ENCODE measurements around the gene MMUT. TPM values are rescaled to one million over a fixed set of nuclear protein-coding genes. Genes with fewer than 3 reads are reported as not detected.

MMUT gene
- total and polyA plus RNA-seq, 2 experiments from 2014 or later: 8.7 to 12.4 TPM

DNA sequence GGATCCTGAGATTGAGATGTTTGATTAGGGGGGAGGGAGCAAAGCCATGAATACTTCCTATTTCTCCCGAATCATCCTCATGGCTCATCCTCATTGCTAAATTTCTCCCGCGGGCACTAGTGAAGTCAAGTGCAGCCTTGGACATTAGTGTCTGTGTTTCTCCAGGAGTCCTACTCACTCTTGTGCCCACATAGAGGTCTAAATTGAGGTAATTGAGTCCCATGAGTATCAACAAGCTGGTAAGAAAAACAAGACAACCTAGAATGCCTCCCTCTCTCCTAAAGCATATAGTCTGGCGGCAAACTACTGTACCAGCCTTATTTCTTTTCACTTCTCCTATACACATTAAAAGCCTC is 537 bp upstream of the MMUT start:
- DNase-seq (ENCODE audit: low spot score) (no peak), ATAC-seq (peak; percentile 22)
- Mint-ChIP-seq H3K4me3 (peak overlapping the region; percentile 100), H3K36me3 (ENCODE audit: low read depth) (no peaks in the 10 kb centered on the region; the same call in 1 of the 3 replicates), H3K4me1 (peaks cover 11% of the 10 kb centered on the region), H3K27ac (peak overlapping the region; percentile 100), H3K9me3 (peaks cover 3% of the 10 kb centered on the region; the same call in 1 of the 3 replicates), H3K27me3 (ENCODE audit: insufficient read depth, low read depth, poor library complexity) (no peaks in the 10 kb centered on the region)
- H3K4me3 ChIP-seq: peak overlapping the region; percentile 66
- peak overlapping the region; percentile 92 for H3K27ac ChIP-seq (ENCODE audit: low read depth)
- no peaks in the 10 kb centered on the region; the same call in 1 of the 2 replicates for H4K20me1 ChIP-seq (replicated peaks; ENCODE audit: insufficient read depth)
- H3K4me2 ChIP-seq: peak overlapping the region; percentile 84
- H3K27me3 ChIP-seq (ENCODE audit: insufficient read depth): no peaks in the 10 kb centered on the region
- peak overlapping the region; percentile 26; the same call in 1 of the 2 replicates for H2AFZ ChIP-seq
- no peaks in the 10 kb centered on the region for H3K4me1 ChIP-seq (ENCODE audit: insufficient read depth)
- H3K36me3 ChIP-seq (ENCODE audit: insufficient read depth): no peaks in the 10 kb centered on the region
- no peak for TF ChIP-seq ZNF331 (CRISPR knock-in tag; IDR thresholded peaks at IDR 0.05; ENCODE audit: low read depth)
- TF ChIP-seq CTCF (conservative IDR thresholded peaks at IDR 0.05; ENCODE audit: low read depth in 2 of 2): no peak
- TF ChIP-seq ZNF114 (CRISPR knock-in tag; IDR thresholded peaks at IDR 0.05): no peak
- TF ChIP-seq, protein P1, sequence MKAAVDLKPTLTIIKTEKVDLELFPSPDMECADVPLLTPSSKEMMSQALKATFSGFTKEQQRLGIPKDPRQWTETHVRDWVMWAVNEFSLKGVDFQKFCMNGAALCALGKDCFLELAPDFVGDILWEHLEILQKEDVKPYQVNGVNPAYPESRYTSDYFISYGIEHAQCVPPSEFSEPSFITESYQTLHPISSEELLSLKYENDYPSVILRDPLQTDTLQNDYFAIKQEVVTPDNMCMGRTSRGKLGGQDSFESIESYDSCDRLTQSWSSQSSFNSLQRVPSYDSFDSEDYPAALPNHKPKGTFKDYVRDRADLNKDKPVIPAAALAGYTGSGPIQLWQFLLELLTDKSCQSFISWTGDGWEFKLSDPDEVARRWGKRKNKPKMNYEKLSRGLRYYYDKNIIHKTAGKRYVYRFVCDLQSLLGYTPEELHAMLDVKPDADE (IDR thresholded peaks at IDR 0.05): no peak
- TF ChIP-seq CREB1 (CRISPR knock-in tag; IDR thresholded peaks at IDR 0.05; ENCODE audit: low read depth): no peak
- no peak for TF ChIP-seq JUNB (IDR thresholded peaks at IDR 0.05; ENCODE audit: unreplicated experiment)
- no peak for TF ChIP-seq NANOG (IDR thresholded peaks at IDR 0.05; ENCODE audit: borderline replicate concordance)
- TF ChIP-seq ZNF462 (CRISPR knock-in tag; IDR thresholded peaks at IDR 0.05): no peak
- no peak for TF ChIP-seq STAT1 (IDR thresholded peaks at IDR 0.05; ENCODE audit: unreplicated experiment)
- TF ChIP-seq EZH2phosphoT487 (IDR thresholded peaks at IDR 0.05; ENCODE audit: unreplicated experiment): no peak
- H3K79me2 ChIP-seq (replicated peaks; ENCODE audit: insufficient read depth): peaks cover 72% of the 10 kb centered on the region
- no peaks in the 10 kb centered on the region for H3K9me2 ChIP-seq (ENCODE audit: insufficient read depth)
- H3F3A ChIP-seq (replicated peaks; ENCODE audit: low read depth): no peaks in the 10 kb centered on the region

Data from GM23338 (cell line).